ENCODE measurements around the gene CCDC126. TPM values are rescaled to one million over a fixed set of nuclear protein-coding genes. Genes with fewer than 3 reads are reported as not detected.

Gene CCDC126
- total and polyA plus RNA-seq, 2 experiments from 2014 or later: 5.7 to 6.6 TPM

GRCh38 chr7:23679898-23680413, 82.8 kb downstream of the CCDC126 start, which contains the start of gene FAM221A:
TSS of gene FAM221A (plus strand) at chr7:23680199. CDS start at chr7:23680219, 20 bp downstream.
- Histone ChIP-seq H3K4me1 (ENCODE audit: insufficient read depth) (peaks cover 14% of the 10 kb centered on the region; the same call in 1 of the 2 replicates), H2AFZ (peak within 1 kb of the TSS; percentile 95), H3K27me3 (ENCODE audit: insufficient read depth) (peaks cover 10% of the 10 kb centered on the region; the same call in 1 of the 2 replicates), H3F3A (replicated peaks; ENCODE audit: low read depth) (peaks cover 4% of the 10 kb centered on the region), H3K27ac (ENCODE audit: low read depth) (peak within 1 kb of the TSS; percentile 99), H4K20me1 (replicated peaks; ENCODE audit: insufficient read depth) (0 out of 2 replicates have a peak, but pooled peaks cover 5% of the 10 kb centered on the region), H3K79me2 (replicated peaks; ENCODE audit: insufficient read depth) (peaks cover 41% of the 10 kb centered on the region), H3K4me3 (peak within 1 kb of the TSS; percentile 98), H3K36me3 (ENCODE audit: insufficient read depth) (peaks cover 11% of the 10 kb centered on the region; the same call in 1 of the 2 replicates), H3K9me2 (ENCODE audit: insufficient read depth) (no peaks in the 10 kb centered on the region), H3K4me2 (peak within 1 kb of the TSS; percentile 96)
- DNase-seq (ENCODE audit: low spot score) (peak; percentile 94), ATAC-seq (peak; percentile 92)
- H3K9me3 Mint-ChIP-seq: peaks cover 9% of the 10 kb centered on the region; the same call in 1 of the 3 replicates
- H3K36me3 Mint-ChIP-seq (ENCODE audit: low read depth): peaks cover 27% of the 10 kb centered on the region
- peak within 1 kb of the TSS; percentile 95 for H3K27ac Mint-ChIP-seq
- peaks cover 19% of the 10 kb centered on the region for H3K4me1 Mint-ChIP-seq
- peaks cover 16% of the 10 kb centered on the region for H3K27me3 Mint-ChIP-seq (ENCODE audit: insufficient read depth, low read depth, poor library complexity)
- TF ChIP-seq NANOG (IDR thresholded peaks at IDR 0.05; ENCODE audit: borderline replicate concordance) (no peak), EZH2phosphoT487 (IDR thresholded peaks at IDR 0.05; ENCODE audit: unreplicated experiment) (no peak), ETS1 (IDR thresholded peaks at IDR 0.05) (no peak), ZNF114 (CRISPR knock-in tag; IDR thresholded peaks at IDR 0.05) (no peak), CTCF (conservative IDR thresholded peaks at IDR 0.05; ENCODE audit: low read depth in 2 of 2) (peak; percentile 55 to 73), CREB1 (CRISPR knock-in tag; IDR thresholded peaks at IDR 0.05; ENCODE audit: low read depth) (0 out of 2 replicates have a peak, but pooled peaks have one; percentile 14), ZNF331 (CRISPR knock-in tag; IDR thresholded peaks at IDR 0.05; ENCODE audit: low read depth) (no peak), STAT1 (IDR thresholded peaks at IDR 0.05; ENCODE audit: unreplicated experiment) (no peak), EZH2 (IDR thresholded peaks at IDR 0.05; ENCODE audit: low read depth, unreplicated experiment) (no peak), POLR2AphosphoS5 (IDR thresholded peaks at IDR 0.05; ENCODE audit: low read depth) (peak; percentile 45), REST (IDR thresholded peaks at IDR 0.05; ENCODE audit: unreplicated experiment) (no peak), JUNB (IDR thresholded peaks at IDR 0.05; ENCODE audit: unreplicated experiment) (no peak), ZNF462 (CRISPR knock-in tag; IDR thresholded peaks at IDR 0.05) (no peak)
- peak within 1 kb of the TSS; percentile 91 for H3K4me3 Mint-ChIP-seq
